Measurements from ENCODE around the gene PARD3. TPM values are rescaled to one million over a fixed set of nuclear protein-coding genes. Genes with fewer than 3 reads are reported as not detected.

Gene PARD3
- total RNA-seq, 4 donors from 2014 or later = 27.3 to 65.3 (median 55.6) TPM

GRCh38 chr10:34378297-34378696 is 436.8 kb downstream of the PARD3 start:
- Histone ChIP-seq H3K27me3 (no peaks in the 10 kb centered on the region), H3K27ac (no peak overlapping the region), H3K4me1 (no peaks in the 10 kb centered on the region), H3K4me3 (no peak overlapping the region), H3K36me3 (peaks cover 0 to 11% (median 2%) of the 10 kb centered on the region in 4 donors), H3K9me3 (no peaks in the 10 kb centered on the region)
- no peak for DNase-seq
- no peak for TF ChIP-seq EP300 (IDR thresholded peaks at IDR 0.05; ENCODE audit: low read depth)
- no peak for TF ChIP-seq CTCF (IDR thresholded peaks at IDR 0.05)
- TF ChIP-seq POLR2A (IDR thresholded peaks at IDR 0.05) = no peak
- no peak for TF ChIP-seq POLR2AphosphoS5 (IDR thresholded peaks at IDR 0.05)
- in situ Hi-C loops (cut with MboI; ENCODE audit: low pct_ligation_motif_present in 1 of 4, low pct_unique_long_range_greater_than_20kb in 1 of 4, low sequenced_read_pairs in 3 of 4) (no loop called here), intact Hi-C loops (cut with DNase I; ENCODE audit: low total_unique reads) (no loop called here)

GRCh38 chr10:34377833-34378232 is 437.3 kb downstream of the PARD3 start:
- no peaks in the 10 kb centered on the region for H3K27me3 ChIP-seq
- TF ChIP-seq POLR2A (IDR thresholded peaks at IDR 0.05) (no peak), EP300 (IDR thresholded peaks at IDR 0.05; ENCODE audit: low read depth) (no peak), POLR2AphosphoS5 (IDR thresholded peaks at IDR 0.05) (no peak), CTCF (IDR thresholded peaks at IDR 0.05) (no peak)
- no peak overlapping the region for H3K27ac ChIP-seq
- WGBS, 2 donors (ENCODE audit: low coverage in 1 of 2) = 96 to 100% methylated on average over 3 to 5 of the region's 5 CpGs
- in situ Hi-C loops (cut with MboI; ENCODE audit: low pct_ligation_motif_present in 1 of 4, low pct_unique_long_range_greater_than_20kb in 1 of 4, low sequenced_read_pairs in 3 of 4) (no loop called here), intact Hi-C loops (cut with DNase I; ENCODE audit: low total_unique reads) (no loop called here)
- H3K4me3 ChIP-seq = no peak overlapping the region
- H3K9me3 ChIP-seq = no peaks in the 10 kb centered on the region
- H3K36me3 ChIP-seq = peaks cover 0 to 11% (median 2%) of the 10 kb centered on the region in 4 donors
- DNase-seq = no peak
- no peaks in the 10 kb centered on the region for H3K4me1 ChIP-seq

GRCh38 chr10:34374356-34375045 is 440.6 kb downstream of the PARD3 start:
- TF ChIP-seq POLR2A (IDR thresholded peaks at IDR 0.05) (no peak), CTCF (IDR thresholded peaks at IDR 0.05) (no peak), POLR2AphosphoS5 (IDR thresholded peaks at IDR 0.05) (no peak), EP300 (IDR thresholded peaks at IDR 0.05; ENCODE audit: low read depth) (no peak)
- Histone ChIP-seq H3K36me3 (peaks cover 0 to 12% (median 6%) of the 10 kb centered on the region in 4 donors), H3K27me3 (no peaks in the 10 kb centered on the region), H3K9me3 (no peaks in the 10 kb centered on the region), H3K4me1 (no peaks in the 10 kb centered on the region), H3K27ac (no peak overlapping the region), H3K4me3 (no peak overlapping the region)
- whole genome bisulfite sequencing, 2 donors (ENCODE audit: low coverage in 1 of 2) = 68 to 77% methylated on average over 6 of the region's 6 CpGs
- DNase-seq = no peak
- intact Hi-C loops (cut with DNase I; ENCODE audit: low total_unique reads) (no loop called here), in situ Hi-C loops (cut with MboI; ENCODE audit: low pct_ligation_motif_present in 1 of 4, low pct_unique_long_range_greater_than_20kb in 1 of 4, low sequenced_read_pairs in 3 of 4) (no loop called here)

DNA sequence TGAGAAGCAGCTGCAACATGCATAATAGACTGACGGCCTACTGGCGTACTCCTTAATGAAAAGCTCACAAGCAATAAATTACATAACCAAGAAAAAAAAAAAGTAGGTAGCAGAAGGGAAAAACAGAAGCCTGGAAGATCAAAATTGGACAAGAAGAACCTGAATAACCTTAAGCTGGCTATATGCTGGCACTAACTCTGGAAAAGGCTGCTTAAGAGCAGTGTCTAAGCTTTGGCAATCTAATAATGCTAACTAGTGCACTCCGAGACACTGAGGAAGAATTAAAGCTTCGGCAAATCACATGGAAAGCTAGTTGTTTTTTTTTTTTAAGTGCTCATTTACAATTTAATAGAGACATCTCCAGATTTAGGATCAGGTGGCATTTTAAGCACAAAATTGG is 441.9 kb downstream of the PARD3 start:
- intact Hi-C loops (cut with DNase I; ENCODE audit: low total_unique reads) = no loop called here

More for the DNA sequence above, 441.9 kb downstream of the PARD3 start:
- TF ChIP-seq EP300 (IDR thresholded peaks at IDR 0.05; ENCODE audit: low read depth) (no peak), POLR2AphosphoS5 (IDR thresholded peaks at IDR 0.05) (no peak), POLR2A (IDR thresholded peaks at IDR 0.05) (no peak), CTCF (IDR thresholded peaks at IDR 0.05) (no peak)
- Histone ChIP-seq H3K9me3 (no peaks in the 10 kb centered on the region), H3K4me1 (no peaks in the 10 kb centered on the region), H3K4me3 (no peak overlapping the region), H3K27ac (no peak overlapping the region), H3K36me3 (peaks cover 0 to 12% (median 6%) of the 10 kb centered on the region in 4 donors), H3K27me3 (no peaks in the 10 kb centered on the region)
- in situ Hi-C loops (cut with MboI; ENCODE audit: low pct_ligation_motif_present in 1 of 4, low pct_unique_long_range_greater_than_20kb in 1 of 4, low sequenced_read_pairs in 3 of 4) = no loop called here
- 82 to 88% methylated on average over 4 of the region's 4 CpGs for WGBS, 2 donors (ENCODE audit: low coverage in 1 of 2)
- DNase-seq = no peak
